H1 (cell line): Measurements from ENCODE around the gene UFD1. TPM values are rescaled to one million over a fixed set of nuclear protein-coding genes. Genes with fewer than 3 reads are reported as not detected.

Source experiments
- BCL11A ChIP-seq, 2 experiments: IDR thresholded peaks; one replicate each; pipeline ENCODE4 v1.6.1; 2011; ENCODE audit warnings: low read depth in 2 of 2, low read length in 2 of 2, mild to moderate bottlenecking in 2 of 2
- CHD1 ChIP-seq: IDR thresholded peaks from 2 replicates; pipeline ENCODE4 v1.6.1; 2012; ENCODE audit warnings: low read depth, low read length, improper control_type of control experiment
- FOSL1 ChIP-seq: IDR thresholded peaks from 2 replicates; pipeline ENCODE4 v1.6.1; 2011; ENCODE audit warnings: mild to moderate bottlenecking, low read depth, low read length, moderate library complexity; ENCODE audit not compliant: insufficient read depth
- JUN ChIP-seq: IDR thresholded peaks from 2 replicates; pipeline ENCODE4 v1.6.1; 2011; ENCODE audit warnings: low read depth, mild to moderate bottlenecking, improper control_type of control experiment, low read length
- JUND ChIP-seq: IDR thresholded peaks from 2 replicates; pipeline ENCODE4 v1.6.1; 2011; ENCODE audit warnings: mild to moderate bottlenecking, improper control_type of control experiment, low read length
- MAX ChIP-seq: IDR thresholded peaks from 2 replicates; pipeline ENCODE4 v1.6.1; 2012; ENCODE audit warnings: inconsistent platforms
- SIN3A ChIP-seq, 2 experiments: IDR thresholded peaks in 1 of 2; conservative IDR thresholded peaks in 1 of 2; 2 replicates each; pipeline ENCODE4 v1.6.1; 2011 to 2012; ENCODE audit warnings: low read length in 2 of 2, improper control_type of control experiment in 1 of 2, low read depth in 1 of 2, mild to moderate bottlenecking in 1 of 2
- SUZ12 ChIP-seq: fragments of 200-600 bp; sonication (generic); IDR thresholded peaks from 2 replicates; pipeline ENCODE4 v1.6.1; 2012; ENCODE audit warnings: mild to moderate bottlenecking, inconsistent platforms, low read length, moderate library complexity, mixed read lengths
- TAF1 ChIP-seq: IDR thresholded peaks from 2 replicates; pipeline ENCODE4 v1.6.1; 2011; ENCODE audit warnings: mild to moderate bottlenecking, low read depth, low read length
- TBP ChIP-seq: IDR thresholded peaks from 2 replicates; pipeline ENCODE4 v1.6.1; 2011; ENCODE audit warnings: low read depth, low read length, improper control_type of control experiment
- ZNF274 ChIP-seq: IDR thresholded peaks from 2 replicates; pipeline ENCODE4 v1.7.0; 2012; ENCODE audit warnings: low read length, borderline replicate concordance; ENCODE audit errors: extremely low read depth
- polyA plus RNA-seq, 7 experiments: library from polyadenylated mRNA; depleted of rRNA in 3 of 7; stranded (reverse) in 5 of 7; unstranded in 2 of 7; fragments of >200 nt in 5 of 7; fragments of 200-250 nt in 2 of 7; gene quantifications; 1 replicate in 5 of 7; 2 replicates in 1 of 7; 4 replicates in 1 of 7; pipeline versions ENCODE4 v1.2.1 to v1.2.3, GENCODE V29; 2011 to 2013; ENCODE audit warnings: missing spikeins in 2 of 7, mixed read lengths in 2 of 7
- total RNA-seq: library from RNA; stranded (reverse); fragmentation: NEBNext Ultra II Directional; extraction: Animal tissue kit (Norgen Biotek cat#: 25700); gene quantifications from 2 replicates; pipeline ENCODE4 v1.2.1, GENCODE V29; 2021
- TF ChIP-seq, protein P1 (sequence below): fragments of 300-600 bp; sonication (generic); IDR thresholded peaks from 2 replicates; pipeline ENCODE4 v1.7.1; 2012; ENCODE audit warnings: low read length, moderate library complexity, mild to moderate bottlenecking, inconsistent platforms; ENCODE audit not compliant: insufficient replicate concordance

Gene UFD1
- total and polyA plus RNA-seq, 2 of the 8 experiments (the other 6 are each of a cell fraction or from before 2014, with no cell fraction given) = 74.6 to 116 TPM

DNA sequence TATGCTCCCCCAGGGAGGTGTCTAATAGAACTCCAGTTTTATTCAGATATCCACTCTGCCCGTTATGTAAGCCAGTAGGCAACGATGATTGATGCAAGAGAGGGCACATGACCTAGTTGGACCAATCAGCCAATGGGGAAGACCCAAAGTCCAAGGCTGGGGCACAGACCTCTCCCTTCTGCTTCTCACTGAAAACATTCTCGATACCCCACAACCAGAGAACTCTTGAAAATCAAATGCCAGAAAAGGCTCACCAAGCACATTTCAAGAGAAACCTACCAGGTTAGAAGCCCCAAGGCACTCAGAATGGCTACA lies 54.9 kb downstream of the UFD1 start (continued):
- TF ChIP-seq, protein P1, sequence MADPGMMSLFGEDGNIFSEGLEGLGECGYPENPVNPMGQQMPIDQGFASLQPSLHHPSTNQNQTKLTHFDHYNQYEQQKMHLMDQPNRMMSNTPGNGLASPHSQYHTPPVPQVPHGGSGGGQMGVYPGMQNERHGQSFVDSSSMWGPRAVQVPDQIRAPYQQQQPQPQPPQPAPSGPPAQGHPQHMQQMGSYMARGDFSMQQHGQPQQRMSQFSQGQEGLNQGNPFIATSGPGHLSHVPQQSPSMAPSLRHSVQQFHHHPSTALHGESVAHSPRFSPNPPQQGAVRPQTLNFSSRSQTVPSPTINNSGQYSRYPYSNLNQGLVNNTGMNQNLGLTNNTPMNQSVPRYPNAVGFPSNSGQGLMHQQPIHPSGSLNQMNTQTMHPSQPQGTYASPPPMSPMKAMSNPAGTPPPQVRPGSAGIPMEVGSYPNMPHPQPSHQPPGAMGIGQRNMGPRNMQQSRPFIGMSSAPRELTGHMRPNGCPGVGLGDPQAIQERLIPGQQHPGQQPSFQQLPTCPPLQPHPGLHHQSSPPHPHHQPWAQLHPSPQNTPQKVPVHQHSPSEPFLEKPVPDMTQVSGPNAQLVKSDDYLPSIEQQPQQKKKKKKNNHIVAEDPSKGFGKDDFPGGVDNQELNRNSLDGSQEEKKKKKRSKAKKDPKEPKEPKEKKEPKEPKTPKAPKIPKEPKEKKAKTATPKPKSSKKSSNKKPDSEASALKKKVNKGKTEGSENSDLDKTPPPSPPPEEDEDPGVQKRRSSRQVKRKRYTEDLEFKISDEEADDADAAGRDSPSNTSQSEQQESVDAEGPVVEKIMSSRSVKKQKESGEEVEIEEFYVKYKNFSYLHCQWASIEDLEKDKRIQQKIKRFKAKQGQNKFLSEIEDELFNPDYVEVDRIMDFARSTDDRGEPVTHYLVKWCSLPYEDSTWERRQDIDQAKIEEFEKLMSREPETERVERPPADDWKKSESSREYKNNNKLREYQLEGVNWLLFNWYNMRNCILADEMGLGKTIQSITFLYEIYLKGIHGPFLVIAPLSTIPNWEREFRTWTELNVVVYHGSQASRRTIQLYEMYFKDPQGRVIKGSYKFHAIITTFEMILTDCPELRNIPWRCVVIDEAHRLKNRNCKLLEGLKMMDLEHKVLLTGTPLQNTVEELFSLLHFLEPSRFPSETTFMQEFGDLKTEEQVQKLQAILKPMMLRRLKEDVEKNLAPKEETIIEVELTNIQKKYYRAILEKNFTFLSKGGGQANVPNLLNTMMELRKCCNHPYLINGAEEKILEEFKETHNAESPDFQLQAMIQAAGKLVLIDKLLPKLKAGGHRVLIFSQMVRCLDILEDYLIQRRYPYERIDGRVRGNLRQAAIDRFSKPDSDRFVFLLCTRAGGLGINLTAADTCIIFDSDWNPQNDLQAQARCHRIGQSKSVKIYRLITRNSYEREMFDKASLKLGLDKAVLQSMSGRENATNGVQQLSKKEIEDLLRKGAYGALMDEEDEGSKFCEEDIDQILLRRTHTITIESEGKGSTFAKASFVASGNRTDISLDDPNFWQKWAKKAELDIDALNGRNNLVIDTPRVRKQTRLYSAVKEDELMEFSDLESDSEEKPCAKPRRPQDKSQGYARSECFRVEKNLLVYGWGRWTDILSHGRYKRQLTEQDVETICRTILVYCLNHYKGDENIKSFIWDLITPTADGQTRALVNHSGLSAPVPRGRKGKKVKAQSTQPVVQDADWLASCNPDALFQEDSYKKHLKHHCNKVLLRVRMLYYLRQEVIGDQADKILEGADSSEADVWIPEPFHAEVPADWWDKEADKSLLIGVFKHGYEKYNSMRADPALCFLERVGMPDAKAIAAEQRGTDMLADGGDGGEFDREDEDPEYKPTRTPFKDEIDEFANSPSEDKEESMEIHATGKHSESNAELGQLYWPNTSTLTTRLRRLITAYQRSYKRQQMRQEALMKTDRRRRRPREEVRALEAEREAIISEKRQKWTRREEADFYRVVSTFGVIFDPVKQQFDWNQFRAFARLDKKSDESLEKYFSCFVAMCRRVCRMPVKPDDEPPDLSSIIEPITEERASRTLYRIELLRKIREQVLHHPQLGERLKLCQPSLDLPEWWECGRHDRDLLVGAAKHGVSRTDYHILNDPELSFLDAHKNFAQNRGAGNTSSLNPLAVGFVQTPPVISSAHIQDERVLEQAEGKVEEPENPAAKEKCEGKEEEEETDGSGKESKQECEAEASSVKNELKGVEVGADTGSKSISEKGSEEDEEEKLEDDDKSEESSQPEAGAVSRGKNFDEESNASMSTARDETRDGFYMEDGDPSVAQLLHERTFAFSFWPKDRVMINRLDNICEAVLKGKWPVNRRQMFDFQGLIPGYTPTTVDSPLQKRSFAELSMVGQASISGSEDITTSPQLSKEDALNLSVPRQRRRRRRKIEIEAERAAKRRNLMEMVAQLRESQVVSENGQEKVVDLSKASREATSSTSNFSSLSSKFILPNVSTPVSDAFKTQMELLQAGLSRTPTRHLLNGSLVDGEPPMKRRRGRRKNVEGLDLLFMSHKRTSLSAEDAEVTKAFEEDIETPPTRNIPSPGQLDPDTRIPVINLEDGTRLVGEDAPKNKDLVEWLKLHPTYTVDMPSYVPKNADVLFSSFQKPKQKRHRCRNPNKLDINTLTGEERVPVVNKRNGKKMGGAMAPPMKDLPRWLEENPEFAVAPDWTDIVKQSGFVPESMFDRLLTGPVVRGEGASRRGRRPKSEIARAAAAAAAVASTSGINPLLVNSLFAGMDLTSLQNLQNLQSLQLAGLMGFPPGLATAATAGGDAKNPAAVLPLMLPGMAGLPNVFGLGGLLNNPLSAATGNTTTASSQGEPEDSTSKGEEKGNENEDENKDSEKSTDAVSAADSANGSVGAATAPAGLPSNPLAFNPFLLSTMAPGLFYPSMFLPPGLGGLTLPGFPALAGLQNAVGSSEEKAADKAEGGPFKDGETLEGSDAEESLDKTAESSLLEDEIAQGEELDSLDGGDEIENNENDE = no peak
- TF ChIP-seq SUZ12 = no peak
- no peak for TF ChIP-seq TBP
- no peak for TF ChIP-seq SIN3A (conservative IDR thresholded peaks at IDR 0.05 in 1 of 2, IDR thresholded peaks at IDR 0.05 in 1 of 2; ENCODE audit: low read depth in 1 of 2, low read length in 2 of 2)
- no peak for TF ChIP-seq JUN
- no peak for TF ChIP-seq BCL11A (IDR thresholded peaks at IDR 0.05; ENCODE audit: low read depth in 2 of 2, low read length in 2 of 2)
- no peak for TF ChIP-seq JUND
- TF ChIP-seq CHD1 = no peak
- no peak for TF ChIP-seq TAF1
- no peak for TF ChIP-seq MAX
- TF ChIP-seq ZNF274 = no peak
- no peak for TF ChIP-seq FOSL1
- TF ChIP-seq, all 59 proteins: peak for 0
